ENCODE data around the gene BATF2. TPM values are rescaled to one million over a fixed set of nuclear protein-coding genes. Genes with fewer than 3 reads are reported as not detected.

Gene BATF2
- not detected for total RNA-seq

DNA sequence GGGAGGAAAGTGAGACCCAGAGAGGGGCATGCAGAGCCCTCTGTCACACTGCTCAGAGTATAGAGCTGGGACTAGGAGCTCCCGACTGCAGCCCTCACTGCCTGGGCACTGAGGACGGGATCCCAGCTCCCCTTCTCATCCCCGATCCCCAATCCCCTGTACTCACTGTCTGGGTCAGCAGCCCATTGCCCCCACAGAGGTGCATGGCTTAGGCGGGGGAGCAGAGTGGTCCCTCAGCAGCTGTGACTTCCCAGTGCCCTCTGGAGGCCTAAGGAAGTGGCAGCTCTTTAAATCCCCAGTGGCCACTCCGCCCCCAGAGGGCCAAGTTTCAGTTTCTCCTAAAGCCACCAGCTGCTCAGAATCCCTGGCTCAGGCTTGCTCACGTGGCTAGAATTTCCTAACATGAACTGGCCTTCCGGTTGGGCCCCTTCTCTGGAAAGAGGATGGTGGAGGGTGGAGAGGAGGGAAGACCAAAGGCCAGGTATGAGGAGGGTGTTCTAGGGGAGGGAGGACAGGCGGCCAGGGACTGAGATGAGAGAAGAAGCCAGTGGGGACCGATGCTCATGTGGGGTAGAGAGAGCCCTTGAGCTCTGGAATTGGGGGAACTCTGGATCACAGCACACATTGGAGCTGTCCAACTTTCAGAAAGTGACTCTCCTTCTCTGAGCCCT, at the start of gene BATF2:
Gene BATF2 (minus strand): TSS at position 262 of the 671 bp plus-strand sequence. CDS start 57 bp downstream, at position 205.
- Mint-ChIP-seq H3K27ac (no peak within 1 kb of the TSS), H3K36me3 (ENCODE audit: low read depth) (no peaks in the 10 kb centered on the region), H3K4me1 (ENCODE audit: low read depth) (peaks cover 15% of the 10 kb centered on the region), H3K4me3 (no peak within 1 kb of the TSS), H3K9me3 (no peaks in the 10 kb centered on the region), H3K27me3 (peaks cover 6% of the 10 kb centered on the region)
- ATAC-seq (peak; percentile 51), DNase-seq (peak; percentile 25)
- TF ChIP-seq, protein P1, sequence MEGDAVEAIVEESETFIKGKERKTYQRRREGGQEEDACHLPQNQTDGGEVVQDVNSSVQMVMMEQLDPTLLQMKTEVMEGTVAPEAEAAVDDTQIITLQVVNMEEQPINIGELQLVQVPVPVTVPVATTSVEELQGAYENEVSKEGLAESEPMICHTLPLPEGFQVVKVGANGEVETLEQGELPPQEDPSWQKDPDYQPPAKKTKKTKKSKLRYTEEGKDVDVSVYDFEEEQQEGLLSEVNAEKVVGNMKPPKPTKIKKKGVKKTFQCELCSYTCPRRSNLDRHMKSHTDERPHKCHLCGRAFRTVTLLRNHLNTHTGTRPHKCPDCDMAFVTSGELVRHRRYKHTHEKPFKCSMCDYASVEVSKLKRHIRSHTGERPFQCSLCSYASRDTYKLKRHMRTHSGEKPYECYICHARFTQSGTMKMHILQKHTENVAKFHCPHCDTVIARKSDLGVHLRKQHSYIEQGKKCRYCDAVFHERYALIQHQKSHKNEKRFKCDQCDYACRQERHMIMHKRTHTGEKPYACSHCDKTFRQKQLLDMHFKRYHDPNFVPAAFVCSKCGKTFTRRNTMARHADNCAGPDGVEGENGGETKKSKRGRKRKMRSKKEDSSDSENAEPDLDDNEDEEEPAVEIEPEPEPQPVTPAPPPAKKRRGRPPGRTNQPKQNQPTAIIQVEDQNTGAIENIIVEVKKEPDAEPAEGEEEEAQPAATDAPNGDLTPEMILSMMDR (IDR thresholded peaks at IDR 0.05): no peak
- ChIA-PET CTCF (interaction anchor here (0.8 to 1.6 kb wide), 5 partner anchors 11 to 149 kb away, joined by 3 read pairs; partner anchors contain the start of gene ARL2), POLR2A (interaction anchor here (1.2 to 1.3 kb wide), 2 partner anchors 121 to 181 kb away, joined by 3 read pairs; partner anchors contain the start of gene ZNHIT2)
- intact Hi-C loops (cut with micrococcal nuclease): no loop called here

- no peak for DNase-seq
- TF ChIP-seq, protein P1 (IDR thresholded peaks at IDR 0.05): no peak
- Mint-ChIP-seq H3K9me3 (no peaks in the 10 kb centered on the region), H3K36me3 (ENCODE audit: low read depth) (peaks cover 14% of the 10 kb centered on the region), H3K27me3 (no peaks in the 10 kb centered on the region), H3K27ac (no peak overlapping the region), H3K4me1 (ENCODE audit: low read depth) (peaks cover 25% of the 10 kb centered on the region), H3K4me3 (no peak overlapping the region)
- ChIA-PET POLR2A (interaction anchor here (0.7 to 0.9 kb wide), 3 partner anchors 17 to 32 kb away, joined by 3 read pairs; no protein-coding TSS in a partner anchor), CTCF (interaction anchor here (1.1 kb wide), 1 partner anchor 16 kb away, joined by 3 read pairs; no protein-coding TSS in a partner anchor)
- intact Hi-C loops (cut with micrococcal nuclease): no loop called here
- no peak for ATAC-seq
These were observed 49.0 kb upstream of the BATF2 start for GRCh38 chr11:65045728-65046127.

DNA sequence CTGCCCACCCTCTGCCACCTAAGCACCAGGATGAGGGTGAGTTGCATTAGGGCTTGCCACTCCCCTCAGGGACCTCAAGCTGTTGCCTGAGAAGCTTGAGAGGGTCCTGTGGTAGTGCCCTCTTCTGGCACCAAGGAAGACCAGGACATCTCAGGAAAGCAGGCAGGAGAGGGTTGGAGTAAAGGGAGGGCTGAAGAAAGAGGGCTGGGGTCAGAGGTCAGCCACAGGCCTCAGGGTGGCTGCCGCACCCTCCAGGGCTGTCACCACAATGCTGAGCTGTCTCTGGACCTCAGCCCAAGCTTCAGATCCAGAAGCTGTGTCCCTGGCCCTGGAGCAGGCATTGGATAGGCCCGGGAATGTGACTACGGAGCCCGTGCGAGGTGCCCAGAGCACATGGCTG, 48.3 kb upstream of the BATF2 start:
- ChIA-PET CTCF (interaction anchor here (1.1 kb wide), 1 partner anchor 16 kb away, joined by 3 read pairs; no protein-coding TSS in a partner anchor), POLR2A (interaction anchor here (0.7 to 0.9 kb wide), 2 partner anchors 18 to 32 kb away, joined by 3 read pairs; no protein-coding TSS in a partner anchor)
- H3K27me3 Mint-ChIP-seq: no peaks in the 10 kb centered on the region
- intact Hi-C loops (cut with micrococcal nuclease): no loop called here
- H3K36me3 Mint-ChIP-seq (ENCODE audit: low read depth): peaks cover 14% of the 10 kb centered on the region
- peaks cover 26% of the 10 kb centered on the region for H3K4me1 Mint-ChIP-seq (ENCODE audit: low read depth)
- no peak overlapping the region for H3K4me3 Mint-ChIP-seq
- TF ChIP-seq, protein P1 (IDR thresholded peaks at IDR 0.05): no peak
- no peak for DNase-seq
- ATAC-seq: no peak
- H3K9me3 Mint-ChIP-seq: no peaks in the 10 kb centered on the region
- no peak overlapping the region for H3K27ac Mint-ChIP-seq

DNA sequence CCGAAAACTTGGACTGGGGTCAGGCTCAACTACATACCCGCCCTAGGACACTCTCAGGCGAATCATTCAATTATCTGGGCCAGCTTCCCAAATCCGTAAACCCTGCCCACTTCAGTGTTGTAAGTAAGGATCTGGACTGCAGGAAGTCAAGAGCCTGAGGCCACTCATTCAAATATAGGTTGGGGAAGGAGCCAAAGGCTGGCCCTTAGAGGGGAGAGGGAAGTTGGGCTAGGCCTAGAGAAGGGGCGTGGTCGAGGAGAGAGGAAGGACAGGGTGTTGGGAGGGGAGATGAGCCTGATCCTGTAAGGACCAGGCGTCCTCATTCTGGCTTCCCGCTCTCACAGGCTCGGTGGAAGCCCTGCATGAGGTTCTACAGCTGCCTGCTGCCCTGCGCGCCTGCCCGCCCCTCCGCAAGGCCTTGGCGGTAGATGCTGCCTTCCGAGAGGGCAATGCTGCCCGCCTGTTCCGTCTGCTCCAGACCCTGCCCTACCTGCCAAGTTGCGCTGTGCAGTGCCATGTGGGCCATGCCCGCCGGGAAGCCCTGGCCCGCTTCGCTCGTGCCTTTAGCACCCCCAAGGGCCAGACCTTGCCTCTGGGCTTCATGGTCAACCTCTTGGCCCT, 47.2 kb upstream of the BATF2 start:
- ChIA-PET CTCF (no interaction called here), POLR2A (interaction anchor here (0.7 to 3.3 kb wide), 2 partner anchors 10 to 986 kb away, joined by 3 to 9 read pairs; no protein-coding TSS in a partner anchor)
- H3K27ac Mint-ChIP-seq: no peak overlapping the region
- ATAC-seq (no peak), DNase-seq (no peak)
- intact Hi-C loops (cut with micrococcal nuclease): no loop called here
- H3K4me1 Mint-ChIP-seq (ENCODE audit: low read depth): peaks cover 26% of the 10 kb centered on the region
- peaks cover 14% of the 10 kb centered on the region for H3K36me3 Mint-ChIP-seq (ENCODE audit: low read depth)
- H3K27me3 Mint-ChIP-seq: no peaks in the 10 kb centered on the region
- H3K4me3 Mint-ChIP-seq: no peak overlapping the region
- H3K9me3 Mint-ChIP-seq: no peaks in the 10 kb centered on the region
- TF ChIP-seq, protein P1 (IDR thresholded peaks at IDR 0.05): no peak

- Mint-ChIP-seq H3K4me3 (peak overlapping the region; percentile 87), H3K9me3 (no peaks in the 10 kb centered on the region), H3K27me3 (no peaks in the 10 kb centered on the region), H3K27ac (no peak overlapping the region), H3K4me1 (ENCODE audit: low read depth) (peaks cover 24% of the 10 kb centered on the region), H3K36me3 (ENCODE audit: low read depth) (peaks cover 14% of the 10 kb centered on the region)
- DNase-seq: no peak
- ATAC-seq: no peak
- intact Hi-C loops (cut with micrococcal nuclease): no loop called here
- CTCF ChIA-PET: no interaction called here
- TF ChIP-seq, protein P1 (IDR thresholded peaks at IDR 0.05): no peak
- POLR2A ChIA-PET: interaction anchor here (0.7 to 3.3 kb wide), 2 partner anchors 11 to 984 kb away, joined by 3 to 9 read pairs; no protein-coding TSS in a partner anchor
These were observed 46.1 kb upstream of the BATF2 start for GRCh38 chr11:65042891-65043290.
